K562 (cell line): ENCODE measurements around the gene ARFGEF2. TPM values are rescaled to one million over a fixed set of nuclear protein-coding genes. Genes with fewer than 3 reads are reported as not detected.

Experiments
- ARID4B ChIP-seq: sonication (generic); formaldehyde crosslinking; IDR thresholded peaks from 2 replicates; pipeline ENCODE4 v1.8.0; 2022; ENCODE audit warnings: mild to moderate bottlenecking, missing genetic modification reagents
- ATF1 ChIP-seq, 2 experiments: fragments of 450-650 bp in 1 of 2; IDR thresholded peaks; 2 replicates each; pipeline ENCODE4 v1.6.1; 2016; ENCODE audit warnings: missing compliant biosample characterization in 1 of 2, missing genetic modification characterization in 1 of 2
- CHD1 ChIP-seq: fragments of 200-600 bp; sonication (generic); IDR thresholded peaks from one replicate; pipeline ENCODE4 v1.6.1; 2012; ENCODE audit warnings: mild to moderate bottlenecking, moderate library complexity, low read length, inconsistent platforms
- ESRRA ChIP-seq: fragments of 450-650 bp; IDR thresholded peaks from 2 replicates; pipeline ENCODE4 v1.6.1; 2014; ENCODE audit warnings: low read depth, mild to moderate bottlenecking, moderate library complexity, borderline replicate concordance
- NR3C1 ChIP-seq: sonication (generic); formaldehyde crosslinking; IDR thresholded peaks from 2 replicates; pipeline ENCODE4 v1.8.1; 2022; ENCODE audit warnings: missing genetic modification reagents
- SIN3A ChIP-seq, 2 experiments: fragments of 150-350 bp in 1 of 2; IDR thresholded peaks; 2 replicates each; pipeline ENCODE4 v1.6.1; 2011 to 2016; ENCODE audit warnings: borderline replicate concordance in 2 of 2, low read depth in 2 of 2, low read length in 2 of 2, mild to moderate bottlenecking in 2 of 2, moderate library complexity in 2 of 2; ENCODE audit not compliant: control insufficient read depth in 1 of 2
- SNAPC5 ChIP-seq: fragments of 250-450 bp; sonication (Bioruptor Pico); IDR thresholded peaks from 2 replicates; pipeline ENCODE4 v1.8.0; 2021; ENCODE audit warnings: moderate library complexity, mild to moderate bottlenecking, inconsistent platforms
- U2AF1 ChIP-seq: fragments of 200-400 bp; formaldehyde crosslinking; optimal IDR thresholded peaks from 2 replicates; pipeline ENCODE3; 2017; ENCODE audit warnings: mild to moderate bottlenecking, low read depth, low read length, moderate library complexity
- USF1 ChIP-seq: sonication (generic); formaldehyde crosslinking; IDR thresholded peaks from 2 replicates; pipeline ENCODE4 v1.9.0; 2022; ENCODE audit warnings: mild to moderate bottlenecking, missing genetic modification reagents
- ZNF77 ChIP-seq: fragments of 250-450 bp; sonication (Bioruptor Pico); IDR thresholded peaks from 2 replicates; pipeline ENCODE4 v1.5.0; 2020
- polyA plus RNA-seq, 8 experiments: library from polyadenylated mRNA; depleted of rRNA in 4 of 8; stranded (reverse) in 5 of 8; unstranded in 3 of 8; fragments of >200 nt; fragmentation: Nextera tagmentation in 2 of 8; fragmentation: Illumina TruSeq in 1 of 8; extraction: Ambion mirVana in 2 of 8; extraction: Trizol in 1 of 8; gene quantifications; 2 replicates each; pipeline versions ENCODE4 v1.2.1 to v1.2.3, GENCODE V29; 2011 to 2014; ENCODE audit warnings: inconsistent platforms in 1 of 8, missing spikeins in 1 of 8
- total RNA-seq, 7 experiments: library from RNA; depleted of rRNA in 6 of 7; stranded (reverse); fragments of >200 nt in 6 of 7; fragmentation: Illumina TruSeq in 2 of 7; extraction: Trizol in 2 of 7; gene quantifications; 2 replicates each; pipeline versions ENCODE4 v1.2.1 to v1.2.3, GENCODE V29; 2011 to 2021; ENCODE audit warnings: low replicate concordance in 1 of 7
- TF ChIP-seq, protein P1 (sequence below): fragments of 250-450 bp; sonication (Bioruptor Pico); IDR thresholded peaks from 2 replicates; pipeline ENCODE4 v1.9.0; 2021; ENCODE audit warnings: mild to moderate bottlenecking, inconsistent platforms
- TF ChIP-seq, protein P2 (sequence below): fragments of 450-650 bp; IDR thresholded peaks from 2 replicates; pipeline ENCODE4 v1.6.1; 2017; ENCODE audit warnings: antibody characterized with exemption, mild to moderate bottlenecking

The ARFGEF2 gene
- total and polyA plus RNA-seq, 9 of the 15 experiments (the other 6 are each of a cell fraction or from before 2014, with no cell fraction given), result 4.2 to 18.8 (median 13.7) TPM

- TF ChIP-seq ARID4B, result no peak
- no peak for TF ChIP-seq U2AF1
- TF ChIP-seq CHD1, result no peak
- no peak for TF ChIP-seq NR3C1 (CRISPR knock-in tag)
- TF ChIP-seq, protein P1, sequence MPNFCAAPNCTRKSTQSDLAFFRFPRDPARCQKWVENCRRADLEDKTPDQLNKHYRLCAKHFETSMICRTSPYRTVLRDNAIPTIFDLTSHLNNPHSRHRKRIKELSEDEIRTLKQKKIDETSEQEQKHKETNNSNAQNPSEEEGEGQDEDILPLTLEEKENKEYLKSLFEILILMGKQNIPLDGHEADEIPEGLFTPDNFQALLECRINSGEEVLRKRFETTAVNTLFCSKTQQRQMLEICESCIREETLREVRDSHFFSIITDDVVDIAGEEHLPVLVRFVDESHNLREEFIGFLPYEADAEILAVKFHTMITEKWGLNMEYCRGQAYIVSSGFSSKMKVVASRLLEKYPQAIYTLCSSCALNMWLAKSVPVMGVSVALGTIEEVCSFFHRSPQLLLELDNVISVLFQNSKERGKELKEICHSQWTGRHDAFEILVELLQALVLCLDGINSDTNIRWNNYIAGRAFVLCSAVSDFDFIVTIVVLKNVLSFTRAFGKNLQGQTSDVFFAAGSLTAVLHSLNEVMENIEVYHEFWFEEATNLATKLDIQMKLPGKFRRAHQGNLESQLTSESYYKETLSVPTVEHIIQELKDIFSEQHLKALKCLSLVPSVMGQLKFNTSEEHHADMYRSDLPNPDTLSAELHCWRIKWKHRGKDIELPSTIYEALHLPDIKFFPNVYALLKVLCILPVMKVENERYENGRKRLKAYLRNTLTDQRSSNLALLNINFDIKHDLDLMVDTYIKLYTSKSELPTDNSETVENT (CRISPR knock-in tag), result no peak
- TF ChIP-seq, protein P2, sequence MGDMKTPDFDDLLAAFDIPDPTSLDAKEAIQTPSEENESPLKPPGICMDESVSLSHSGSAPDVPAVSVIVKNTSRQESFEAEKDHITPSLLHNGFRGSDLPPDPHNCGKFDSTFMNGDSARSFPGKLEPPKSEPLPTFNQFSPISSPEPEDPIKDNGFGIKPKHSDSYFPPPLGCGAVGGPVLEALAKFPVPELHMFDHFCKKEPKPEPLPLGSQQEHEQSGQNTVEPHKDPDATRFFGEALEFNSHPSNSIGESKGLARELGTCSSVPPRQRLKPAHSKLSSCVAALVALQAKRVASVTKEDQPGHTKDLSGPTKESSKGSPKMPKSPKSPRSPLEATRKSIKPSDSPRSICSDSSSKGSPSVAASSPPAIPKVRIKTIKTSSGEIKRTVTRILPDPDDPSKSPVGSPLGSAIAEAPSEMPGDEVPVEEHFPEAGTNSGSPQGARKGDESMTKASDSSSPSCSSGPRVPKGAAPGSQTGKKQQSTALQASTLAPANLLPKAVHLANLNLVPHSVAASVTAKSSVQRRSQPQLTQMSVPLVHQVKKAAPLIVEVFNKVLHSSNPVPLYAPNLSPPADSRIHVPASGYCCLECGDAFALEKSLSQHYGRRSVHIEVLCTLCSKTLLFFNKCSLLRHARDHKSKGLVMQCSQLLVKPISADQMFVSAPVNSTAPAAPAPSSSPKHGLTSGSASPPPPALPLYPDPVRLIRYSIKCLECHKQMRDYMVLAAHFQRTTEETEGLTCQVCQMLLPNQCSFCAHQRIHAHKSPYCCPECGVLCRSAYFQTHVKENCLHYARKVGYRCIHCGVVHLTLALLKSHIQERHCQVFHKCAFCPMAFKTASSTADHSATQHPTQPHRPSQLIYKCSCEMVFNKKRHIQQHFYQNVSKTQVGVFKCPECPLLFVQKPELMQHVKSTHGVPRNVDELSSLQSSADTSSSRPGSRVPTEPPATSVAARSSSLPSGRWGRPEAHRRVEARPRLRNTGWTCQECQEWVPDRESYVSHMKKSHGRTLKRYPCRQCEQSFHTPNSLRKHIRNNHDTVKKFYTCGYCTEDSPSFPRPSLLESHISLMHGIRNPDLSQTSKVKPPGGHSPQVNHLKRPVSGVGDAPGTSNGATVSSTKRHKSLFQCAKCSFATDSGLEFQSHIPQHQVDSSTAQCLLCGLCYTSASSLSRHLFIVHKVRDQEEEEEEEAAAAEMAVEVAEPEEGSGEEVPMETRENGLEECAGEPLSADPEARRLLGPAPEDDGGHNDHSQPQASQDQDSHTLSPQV, result no peak
- no peak for TF ChIP-seq SIN3A (IDR thresholded peaks at IDR 0.05; ENCODE audit: borderline replicate concordance in 2 of 2, control insufficient read depth in 1 of 2, low read depth in 2 of 2, low read length in 2 of 2)
- no peak for TF ChIP-seq USF1
- no peak for TF ChIP-seq ESRRA
- no peak for TF ChIP-seq SNAPC5
- no peak for TF ChIP-seq ZNF77
- no peak for TF ChIP-seq ATF1 (CRISPR knock-in tag; IDR thresholded peaks at IDR 0.05)
- TF ChIP-seq ATF1 (tag; IDR thresholded peaks at IDR 0.05), result no peak
Measured at GRCh38 chr20:48920527-48921167, 864 bp upstream of the ARFGEF2 start (continued).
